Posterior cingulate gyrus (tissue), 11 donors: Measurements from ENCODE around the gene ELL.
"Not testable (repeated sequence)": the region's sequence is repeated elsewhere in the genome, so short reads cannot be mapped to it uniquely, and the experiment has no call there.

Experiments
- DNase-seq, 10 donors: peaks; one replicate each; pipeline versions ENCODE4 v3.0.0 to v3.0.0-alpha.2; 2020 to 2021; ENCODE audit warnings: mixed read lengths in 3 of 10
- intact Hi-C: fragments of 100-400 bp; cut with DNase I; formaldehyde crosslinking; loops from one replicate; pipeline ENCODE4 v1.15.1; 2023

Gene ELL

DNA sequence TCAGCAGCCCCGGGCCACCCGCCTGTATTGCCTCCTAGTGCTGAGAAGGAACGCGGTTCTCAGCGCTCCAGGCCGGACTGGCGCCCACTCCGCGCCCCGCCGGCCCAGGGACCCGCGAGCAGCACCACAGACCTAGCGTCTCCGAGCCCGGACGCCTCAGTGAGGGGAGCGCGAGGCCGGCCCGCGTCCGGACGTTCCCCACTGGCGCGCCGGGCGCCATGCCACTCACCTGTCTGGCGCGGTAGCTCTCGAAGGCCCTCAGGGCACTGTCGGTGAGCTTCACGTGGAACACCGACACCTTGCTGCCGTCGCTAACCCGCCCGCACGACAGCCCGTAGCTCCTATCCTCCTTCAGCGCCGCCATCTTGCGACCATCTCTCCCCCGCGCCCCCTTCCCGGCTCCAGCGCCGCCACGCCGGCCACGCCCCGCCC is at the start of gene ELL:
Gene ELL (minus strand): TSS at position 379 of the 432 bp plus-strand sequence. CDS start 15 bp downstream, at position 364.
- no peak for DNase-seq
- intact Hi-C loops, result loop anchor here (1.0 to 5.0 kb wide), 4 partner anchors 21 to 54 kb away; partner anchors contain the start of genes FKBP8, KXD1 and UBA52

DNA sequence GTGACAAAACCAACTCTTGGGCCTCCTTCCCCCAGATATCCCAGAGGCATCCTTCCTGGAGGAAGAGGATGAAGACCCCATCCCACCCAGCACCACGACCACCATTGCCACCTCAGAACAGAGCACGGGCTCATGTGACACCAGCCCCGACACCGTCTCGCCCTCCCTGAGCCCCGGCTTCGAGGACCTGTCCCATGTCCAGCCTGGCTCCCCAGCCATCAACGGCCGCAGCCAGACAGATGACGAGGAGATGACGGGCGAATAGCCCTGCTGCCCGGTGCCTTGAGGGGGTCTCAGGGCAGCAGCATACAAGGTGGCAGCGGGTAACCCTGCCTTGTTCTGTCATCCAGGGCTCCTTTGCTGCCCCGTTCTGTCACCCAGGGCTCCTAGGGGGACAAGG is 46.5 kb upstream of the ELL start:
- intact Hi-C loops, result no loop called here
- DNase-seq, result no peak

DNA sequence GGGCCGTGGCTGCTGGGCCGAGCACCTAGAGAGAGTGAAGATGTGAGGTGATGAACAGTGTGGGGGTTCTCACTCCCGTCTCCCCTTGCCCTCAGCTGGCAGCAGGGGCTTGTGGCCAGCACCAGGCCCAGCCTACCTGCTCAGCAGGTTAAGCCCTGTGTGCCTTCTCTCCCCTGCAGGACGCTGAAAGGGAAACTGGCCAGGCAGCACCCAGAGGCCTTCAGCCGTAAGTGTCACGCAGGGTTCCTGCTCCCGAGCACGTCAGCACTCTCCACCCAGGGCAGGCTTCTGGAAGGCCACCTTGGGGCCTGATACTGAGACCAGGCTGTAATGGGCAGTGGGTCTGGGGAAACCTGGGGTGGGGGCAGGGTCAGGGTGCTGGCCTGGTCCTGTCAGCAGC is 45.1 kb upstream of the ELL start:
- intact Hi-C loops, result no loop called here
- no peak for DNase-seq

DNA sequence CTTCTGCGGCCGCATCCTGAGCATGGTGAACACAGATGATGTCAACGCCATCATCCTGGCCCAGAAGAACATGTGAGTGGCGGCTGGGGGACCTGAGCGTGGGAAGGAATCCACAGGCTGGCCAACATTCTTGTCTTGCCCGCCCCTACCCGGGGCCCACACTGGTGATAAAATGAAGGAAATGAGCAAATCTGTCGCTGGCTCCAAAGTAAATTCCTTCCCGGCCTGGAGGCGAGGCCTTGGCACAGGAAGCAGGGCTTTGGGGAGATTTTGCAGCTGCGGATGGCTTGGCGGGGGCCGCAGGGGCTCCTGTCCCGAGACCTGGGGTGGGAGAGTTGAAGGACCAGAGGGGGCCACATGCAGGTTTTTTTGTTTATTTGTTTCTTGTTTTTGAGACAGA is 40.2 kb upstream of the ELL start:
- DNase-seq, result no peak
- intact Hi-C loops, result no loop called here

DNA sequence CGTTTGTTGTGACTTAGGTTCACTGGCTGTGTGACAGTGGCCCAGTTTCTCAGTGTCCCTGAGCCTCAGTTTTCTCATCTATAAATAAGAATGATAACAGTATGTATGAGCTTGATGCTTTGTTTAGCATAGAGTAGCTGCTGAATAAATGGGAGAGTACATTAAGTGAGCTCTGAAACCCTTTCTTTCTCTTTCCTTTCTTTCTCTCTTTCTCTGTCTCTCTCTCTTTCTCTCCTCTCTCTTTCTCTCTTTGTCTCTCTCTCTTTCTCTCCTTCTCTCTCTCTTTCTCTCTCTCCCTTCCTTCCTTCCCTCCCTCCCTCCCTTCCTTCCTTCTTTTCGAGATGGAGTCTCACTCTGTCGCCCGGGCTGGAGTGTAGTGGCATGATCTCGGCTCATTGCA is 37.8 kb upstream of the ELL start:
- intact Hi-C loops, result no loop called here
- DNase-seq, result no peak

DNA sequence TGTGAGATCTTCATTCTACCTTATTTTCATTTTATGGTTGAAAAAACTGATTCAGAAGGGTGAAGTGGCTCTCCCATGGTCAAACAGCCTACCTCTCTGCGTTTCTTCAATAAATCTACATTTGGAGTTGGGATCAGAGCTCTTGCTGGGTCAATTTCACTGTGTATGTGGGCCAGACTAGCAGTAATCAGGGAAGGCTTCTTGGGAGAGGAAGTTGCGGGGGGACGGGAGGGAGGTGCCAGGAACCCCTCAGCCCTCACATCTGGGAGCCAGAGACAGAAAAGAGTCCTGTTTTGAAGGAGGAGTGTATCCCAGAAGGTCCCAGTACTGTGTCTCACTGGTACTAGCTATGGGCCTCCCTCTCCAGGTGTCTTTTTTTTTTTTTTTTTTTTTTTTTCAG is 36.7 kb upstream of the ELL start:
- no peak for DNase-seq
- intact Hi-C loops, result no loop called here

DNA sequence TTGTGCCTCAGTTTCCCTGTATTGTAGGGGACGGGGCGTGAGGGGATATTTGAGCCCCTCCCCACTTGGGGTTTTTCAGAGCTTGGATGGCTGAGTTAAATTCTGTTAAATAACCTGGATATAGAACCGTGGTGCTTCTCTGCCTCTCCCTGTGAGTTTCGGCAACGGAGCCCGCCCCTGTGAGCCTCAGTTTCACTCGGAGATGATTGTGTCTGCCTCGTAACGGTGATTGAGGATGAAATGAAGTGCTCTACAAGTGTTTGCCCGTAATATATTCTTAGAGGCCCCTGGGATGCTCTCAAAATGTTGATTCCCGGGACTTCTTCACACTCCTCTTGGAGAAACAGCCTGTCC is 36.3 kb upstream of the ELL start:
- DNase-seq, result no peak
- intact Hi-C loops, result no loop called here

DNA sequence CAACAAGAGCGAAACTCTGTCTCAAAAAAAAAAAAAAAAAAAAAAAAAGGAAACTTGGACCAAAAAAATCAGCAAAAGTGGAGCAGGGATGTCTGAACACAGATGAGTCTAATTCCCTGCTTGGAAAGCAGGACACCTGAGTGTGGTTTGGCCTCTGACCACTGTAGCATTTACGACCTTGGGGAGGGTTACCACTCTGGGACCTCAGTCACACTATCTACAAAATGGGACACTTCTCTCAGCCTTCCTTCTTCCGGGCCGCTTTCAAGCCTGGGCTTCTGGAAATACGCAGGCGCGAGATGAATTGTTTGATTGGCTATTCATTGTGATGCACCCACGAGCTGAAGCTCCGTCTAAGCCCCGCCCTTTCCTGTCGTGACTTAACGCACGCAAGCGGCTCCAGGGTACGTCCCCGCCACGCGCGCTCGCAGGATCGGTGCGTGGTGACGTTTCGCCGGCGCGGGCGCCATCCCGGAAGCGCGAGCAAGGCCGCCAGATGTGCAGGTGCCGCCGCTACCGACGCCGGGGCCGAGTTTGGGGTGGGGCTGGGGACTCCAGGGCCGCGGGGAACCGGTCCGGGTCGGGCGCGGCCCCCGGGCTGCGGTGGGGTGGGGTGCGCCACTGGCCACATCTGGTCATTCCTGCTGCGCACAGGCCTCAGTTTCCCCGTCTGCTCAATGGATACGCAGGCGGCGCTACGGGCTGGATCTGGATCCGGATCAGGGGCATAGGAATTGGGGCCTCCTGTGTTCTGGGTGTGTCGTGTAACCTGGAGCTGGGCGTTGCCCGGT is 35.7 kb upstream of the ELL start, which contains the start of gene KXD1:
Gene KXD1 (plus strand): TSS at position 460 of the 791 bp plus-strand sequence. CDS start 4,187 bp downstream, outside the sequence.
- DNase-seq, result peak; percentile 94 to 99 (median 97)
- intact Hi-C loops, result loop anchor here (1.0 kb wide), 2 partner anchors 14 to 35 kb away; partner anchors contain the start of genes ELL and UBA52

DNA sequence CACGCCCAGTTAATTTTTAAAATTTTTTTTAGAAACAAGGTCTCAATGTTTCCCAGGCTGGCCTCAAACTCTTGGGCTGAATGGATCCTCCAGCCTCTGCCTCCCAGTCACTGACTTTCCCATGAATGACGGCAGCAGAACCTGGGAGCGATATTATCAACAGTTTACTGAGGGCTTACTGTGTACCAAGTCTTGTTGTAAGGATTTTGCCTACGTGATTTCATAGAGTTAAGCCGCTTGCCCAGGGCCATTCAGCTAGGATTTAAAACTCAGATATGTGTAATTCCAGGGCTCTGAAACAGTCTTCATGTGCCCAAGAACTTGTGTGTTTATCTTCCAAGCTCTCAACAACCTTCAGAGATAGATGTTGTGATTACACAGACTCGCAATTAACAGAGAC is 29.8 kb upstream of the ELL start:
- no peak for DNase-seq
- intact Hi-C loops, result no loop called here

DNA sequence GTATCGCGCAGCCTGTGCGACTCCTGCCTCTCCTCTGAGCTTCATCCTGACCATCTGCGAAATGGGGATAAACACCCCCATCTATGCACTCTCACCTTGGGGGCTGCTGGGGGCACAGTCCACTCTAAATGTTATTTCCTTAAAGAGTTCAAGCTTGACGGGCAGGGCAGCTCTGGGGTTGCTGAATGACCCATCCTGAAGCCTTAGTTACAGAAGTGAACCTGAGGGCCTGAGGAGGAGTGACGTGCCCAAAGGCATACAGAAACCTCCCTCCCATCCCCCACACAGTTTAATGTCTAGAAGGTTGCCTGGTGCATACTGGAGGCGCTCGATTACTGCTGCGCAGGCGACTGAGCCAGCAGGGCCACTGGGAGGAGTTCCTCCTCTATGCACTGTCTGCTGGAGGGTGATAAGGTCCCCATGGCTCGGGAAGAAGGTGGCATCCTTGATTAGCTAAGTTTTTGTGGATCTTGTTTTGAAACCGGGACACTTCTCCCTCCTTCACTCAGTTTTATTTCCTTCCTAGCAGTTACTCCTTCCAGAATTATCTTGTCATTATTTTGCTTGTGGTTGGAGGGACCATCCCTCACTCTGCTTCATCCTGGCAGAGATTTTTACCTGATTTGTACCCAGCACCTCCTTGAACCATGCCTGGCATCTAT is 22.1 kb upstream of the ELL start:
- peak in 6 of 10 donors; percentile 23 to 91 (median 52) for DNase-seq
- intact Hi-C loops, result loop anchor here (2.0 kb wide), 1 partner anchor 21 kb away; the partner anchor contains the start of gene ELL

DNA sequence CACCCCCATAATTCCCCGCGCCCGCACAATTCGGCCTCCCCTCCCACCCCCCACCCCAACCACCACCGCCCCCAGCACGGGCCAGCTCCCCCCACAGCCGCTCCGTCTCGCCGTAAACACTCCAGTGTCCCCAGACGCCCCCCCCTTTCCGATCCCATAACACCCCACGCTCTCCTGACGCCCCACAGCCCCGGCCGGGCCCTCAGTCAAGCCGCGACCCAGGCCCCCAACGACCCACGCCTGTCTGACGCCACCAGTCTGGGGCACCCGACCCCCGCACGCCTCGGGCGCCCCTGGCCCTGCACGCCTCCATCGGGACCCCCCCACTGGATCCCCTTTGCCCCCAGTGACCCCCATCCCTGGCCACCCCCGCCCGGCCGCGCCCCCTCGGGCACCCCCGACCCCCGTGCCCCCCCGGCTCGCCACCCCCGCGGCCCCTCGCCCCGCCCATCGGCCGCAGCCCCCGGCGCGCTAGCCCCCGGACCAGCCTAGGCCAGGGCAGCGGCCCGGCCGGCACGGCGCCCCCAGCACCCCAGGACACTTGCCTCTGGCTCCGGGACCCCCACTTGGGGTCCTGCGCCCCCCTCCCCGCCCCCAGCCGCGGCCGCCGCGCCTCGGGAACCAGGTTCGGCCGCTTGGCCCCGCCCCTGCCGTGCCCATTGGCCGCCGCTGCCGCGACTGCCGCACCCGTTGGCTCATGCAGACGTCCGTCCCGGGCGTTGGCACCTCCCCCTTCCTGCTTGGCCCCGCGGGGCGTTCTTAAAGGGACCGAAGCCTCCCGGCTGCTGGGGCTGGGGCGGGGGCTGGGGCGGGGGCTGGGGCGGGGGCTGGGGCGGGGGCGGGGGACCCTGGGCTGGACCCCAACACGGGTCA is 21.3 kb upstream of the ELL start, which contains the start of gene FKBP8:
Gene FKBP8 (minus strand): TSS at position 633 of the 873 bp plus-strand sequence. CDS start 1,603 bp downstream, outside the sequence.
- DNase-seq, result peak; percentile 92 to 99 (median 96)
- intact Hi-C loops, result loop anchor here (2.0 kb wide), 1 partner anchor 20 kb away; the partner anchor contains the start of gene ELL

DNA sequence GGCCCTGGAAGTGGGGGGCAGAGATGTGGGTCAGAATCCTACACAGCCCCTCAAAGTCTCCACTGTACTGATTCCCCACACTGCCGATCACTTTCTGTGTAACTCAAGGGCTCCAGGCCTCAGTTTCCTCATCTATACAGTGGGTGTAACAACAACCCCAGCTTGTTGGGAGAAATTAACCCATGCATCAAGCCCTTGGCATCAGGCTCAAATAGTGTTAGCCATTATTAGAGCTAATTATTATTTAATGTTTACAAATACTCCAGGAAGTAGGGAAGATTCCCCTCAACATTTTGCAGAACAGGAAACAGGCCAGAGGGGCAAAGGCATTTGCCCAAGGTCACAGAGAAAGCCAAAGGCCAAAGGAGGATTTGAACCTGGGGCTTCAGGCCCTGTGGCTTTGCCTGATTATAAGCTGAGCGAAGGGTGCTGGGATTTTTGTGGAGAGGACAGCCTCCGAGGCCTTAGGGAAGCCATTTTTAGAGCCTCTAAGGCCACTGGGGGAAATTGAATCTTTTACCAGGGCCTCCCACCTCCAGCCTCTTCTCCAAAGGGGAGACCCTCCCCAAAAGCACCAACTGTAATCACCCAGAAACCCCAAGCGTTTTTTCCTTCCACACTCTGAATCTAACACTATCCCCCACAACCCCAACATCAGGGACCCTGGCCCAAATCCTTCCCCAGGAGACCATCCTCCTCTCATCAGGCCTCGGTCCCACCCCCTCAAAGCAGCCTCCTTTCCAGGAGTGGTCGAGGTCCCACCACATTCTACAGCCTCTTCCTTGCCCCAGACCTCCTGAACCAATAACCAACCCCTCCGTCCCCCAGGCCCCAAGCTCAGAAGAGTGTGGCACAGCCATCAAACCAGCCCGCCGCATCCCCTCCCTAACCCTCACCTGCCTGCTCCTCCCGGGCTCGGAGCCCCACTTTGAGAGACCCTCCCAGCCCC is 20.4 kb upstream of the ELL start:
- no peak for DNase-seq
- intact Hi-C loops, result loop anchor here (2.0 kb wide), 1 partner anchor 19 kb away; the partner anchor contains the start of gene ELL

DNA sequence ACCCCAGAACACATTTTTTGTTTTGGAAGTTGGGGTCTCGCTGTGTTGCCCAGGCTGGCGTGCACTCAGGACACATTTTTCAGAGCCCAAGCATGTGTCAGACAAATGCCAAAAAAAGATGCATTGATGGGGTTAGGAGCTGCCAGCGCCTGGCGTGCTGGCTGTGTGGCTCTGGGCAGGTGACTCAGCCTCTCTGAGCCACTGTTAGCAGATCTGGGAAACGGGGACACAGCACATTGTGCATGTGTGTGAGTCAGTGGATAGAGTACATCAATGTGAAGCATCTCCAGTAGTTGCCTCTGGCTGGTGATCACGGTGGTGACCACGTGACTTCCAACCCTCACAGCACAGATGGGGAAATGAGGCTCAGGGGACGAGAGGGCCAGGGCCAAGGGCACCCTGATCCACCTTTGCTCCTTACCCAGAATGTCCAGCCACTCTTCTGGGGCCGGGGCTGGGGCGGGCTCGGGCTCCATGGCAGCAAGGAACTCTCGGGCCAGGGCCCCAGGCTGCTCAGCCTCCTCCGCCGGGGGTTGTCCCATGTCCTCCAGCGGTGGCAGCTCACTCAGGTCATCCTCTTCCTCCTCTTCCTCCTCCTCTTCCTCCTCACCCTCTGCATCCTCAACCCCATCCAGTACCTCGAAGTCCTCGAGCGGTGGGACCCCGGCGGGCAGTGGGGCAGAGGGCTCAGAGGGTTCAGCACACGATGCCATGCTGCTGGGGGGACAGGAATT is 19.6 kb upstream of the ELL start:
- DNase-seq, result peak in 2 of 10 donors; percentile 24 to 36
- intact Hi-C loops, result no loop called here

DNA sequence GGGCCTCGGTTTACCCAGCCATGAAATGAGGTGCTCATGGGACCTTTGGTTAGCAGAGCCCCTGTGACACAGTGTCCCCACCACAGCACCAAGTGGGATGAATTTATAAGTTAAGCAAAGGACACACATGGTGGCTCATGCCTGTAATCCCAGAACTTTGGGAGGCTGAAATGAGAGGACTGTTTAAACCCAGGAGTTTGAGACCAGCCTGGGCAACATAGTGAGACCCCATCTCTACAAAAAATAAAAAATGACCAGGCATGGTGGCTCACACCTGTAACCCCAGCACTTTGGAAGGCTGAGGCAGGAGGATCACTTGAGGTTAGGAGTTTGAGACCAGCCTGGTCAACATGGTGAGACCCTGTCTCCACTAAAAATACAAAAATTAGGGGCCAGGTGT is 18.3 kb upstream of the ELL start:
- intact Hi-C loops, DNase-seq: not testable (repeated sequence)

DNA sequence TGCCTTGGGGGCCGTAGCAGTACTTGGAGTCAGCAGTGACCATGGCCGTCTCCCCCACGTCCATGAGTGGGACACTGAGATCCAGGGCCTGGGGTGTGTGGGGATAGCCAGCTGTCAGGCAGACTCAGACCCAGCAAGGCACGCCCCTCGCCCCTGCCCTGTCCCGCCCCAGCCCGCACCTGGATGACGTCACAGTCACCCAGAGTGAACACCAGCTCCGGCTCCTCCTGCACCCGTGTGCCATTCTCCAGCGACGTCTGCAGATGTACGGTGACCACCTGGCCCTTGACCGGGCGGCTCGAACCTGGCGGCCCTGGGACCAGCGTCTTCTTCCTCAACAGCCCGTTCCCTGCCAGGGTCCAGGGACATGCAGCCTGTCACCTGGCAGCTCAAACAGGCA is 17.5 kb upstream of the ELL start:
- intact Hi-C loops, result no loop called here
- no peak for DNase-seq

DNA sequence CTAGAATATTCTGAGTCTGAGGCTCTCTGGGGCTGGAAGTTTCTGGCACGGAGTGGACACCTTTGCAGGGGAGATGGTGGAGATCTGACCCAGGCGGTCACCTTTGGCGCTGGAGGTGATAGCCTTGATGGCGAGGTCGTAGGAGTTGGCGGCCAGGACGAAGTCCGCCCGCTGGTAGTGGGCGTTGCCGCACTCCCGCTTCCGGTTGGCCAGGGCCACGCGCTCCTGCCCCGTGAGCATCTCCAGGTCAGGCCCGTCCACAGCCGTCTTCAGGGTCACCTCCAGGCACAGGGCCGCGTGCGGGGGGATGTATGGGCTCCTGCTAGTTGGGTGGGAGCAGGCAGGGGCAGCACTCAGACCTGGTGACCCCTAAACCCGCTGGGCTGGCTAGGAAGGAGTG is 16.2 kb upstream of the ELL start:
- DNase-seq, result no peak
- intact Hi-C loops, result no loop called here

DNA sequence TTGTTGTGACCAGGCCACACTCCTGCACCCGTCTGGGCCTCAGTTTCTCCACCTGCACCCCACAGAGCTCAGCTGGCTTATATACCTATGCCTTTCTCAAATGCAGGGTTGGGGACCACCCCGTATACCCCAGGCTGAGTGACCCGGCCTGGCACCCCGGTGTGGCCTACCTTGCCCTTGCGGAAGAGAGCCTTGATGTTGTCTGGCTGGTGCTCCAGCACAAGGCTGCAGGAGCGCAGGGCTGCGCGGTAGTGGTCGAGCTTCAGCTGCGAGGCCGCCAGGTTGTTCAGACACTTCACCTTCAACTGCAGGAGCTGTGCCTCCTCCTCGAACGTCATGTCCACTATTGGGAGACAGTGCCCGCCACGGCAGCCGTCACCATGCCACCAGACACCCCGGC is 15.6 kb upstream of the ELL start:
- DNase-seq, result no peak

DNA sequence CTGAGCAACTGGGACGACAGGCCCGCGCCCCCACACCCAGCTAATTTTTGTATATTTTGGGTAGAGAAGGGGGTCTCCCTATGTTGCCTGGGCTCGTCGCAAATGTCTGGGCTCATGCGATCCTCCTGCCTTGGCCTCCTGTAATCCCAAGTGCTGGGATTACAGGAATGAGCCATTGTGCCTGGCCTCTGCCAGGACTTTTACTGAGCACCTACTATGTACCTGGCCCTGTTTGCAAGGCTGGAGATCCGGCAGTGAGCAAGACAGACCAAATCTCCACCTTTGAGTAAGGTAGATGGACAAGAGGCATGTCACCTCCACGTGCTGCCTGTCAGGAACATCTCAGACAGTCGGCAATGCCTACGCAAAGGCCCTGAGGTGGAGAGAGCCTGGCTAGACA is 14.6 kb upstream of the ELL start:
- intact Hi-C loops, result no loop called here
- no peak for DNase-seq

More for the DNA sequence above, 15.6 kb upstream of the ELL start:
- intact Hi-C loops, result no loop called here

DNA sequence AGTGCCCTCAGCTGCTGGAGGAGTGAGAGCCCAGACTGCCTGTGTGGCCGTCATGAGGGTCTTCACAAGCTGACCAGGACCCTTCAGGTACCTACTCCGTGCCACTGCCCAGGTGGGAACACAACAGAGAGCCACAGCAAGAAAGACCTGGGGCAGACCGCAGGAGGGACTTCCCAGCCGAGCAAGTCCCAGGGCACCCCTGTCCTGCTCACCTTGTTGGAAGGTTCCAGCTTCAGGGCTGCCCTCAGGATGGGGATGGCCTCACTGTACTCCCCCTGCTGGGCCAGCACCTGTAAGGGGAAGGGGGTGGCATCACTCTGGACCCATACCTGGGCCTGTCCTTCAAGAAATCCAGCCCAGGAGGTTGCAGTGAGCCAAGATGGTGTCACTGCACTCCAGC is 11.2 kb upstream of the ELL start:
- DNase-seq, result no peak

More for the DNA sequence above, 11.2 kb upstream of the ELL start:
- intact Hi-C loops, result no loop called here
